Measurements from ENCODE around the gene ARL8A. TPM values are rescaled to one million over a fixed set of nuclear protein-coding genes. Genes with fewer than 3 reads are reported as not detected.

ARL8A gene
- total RNA-seq (2014; rRNA removed; shearing (Covaris generic)) (25.1 and 25.7 TPM in 2 replicates), total RNA-seq (2022) (44.6 and 46.1 TPM in 2 replicates), Bru-seq, nascent RNA (percentile 59 among the genes with signal in this experiment), BruChase-seq, experiment 1, labeled RNA remaining after a 6-hour chase (percentile 55 among the genes with signal in this experiment), BruChase-seq, experiment 2, labeled RNA remaining after a 2-hour chase (percentile 64 among the genes with signal in this experiment)
- long read RNA-seq, transcript ARL8A-201 (7 exons, 1,793 nt), result major isoform, 61 of 72 reads
- long read RNA-seq, partial matches to known transcripts, result 0 of 72 reads
- long read RNA-seq, other reads (novel, unspliced or antisense), result 11 of 72 reads

DNA sequence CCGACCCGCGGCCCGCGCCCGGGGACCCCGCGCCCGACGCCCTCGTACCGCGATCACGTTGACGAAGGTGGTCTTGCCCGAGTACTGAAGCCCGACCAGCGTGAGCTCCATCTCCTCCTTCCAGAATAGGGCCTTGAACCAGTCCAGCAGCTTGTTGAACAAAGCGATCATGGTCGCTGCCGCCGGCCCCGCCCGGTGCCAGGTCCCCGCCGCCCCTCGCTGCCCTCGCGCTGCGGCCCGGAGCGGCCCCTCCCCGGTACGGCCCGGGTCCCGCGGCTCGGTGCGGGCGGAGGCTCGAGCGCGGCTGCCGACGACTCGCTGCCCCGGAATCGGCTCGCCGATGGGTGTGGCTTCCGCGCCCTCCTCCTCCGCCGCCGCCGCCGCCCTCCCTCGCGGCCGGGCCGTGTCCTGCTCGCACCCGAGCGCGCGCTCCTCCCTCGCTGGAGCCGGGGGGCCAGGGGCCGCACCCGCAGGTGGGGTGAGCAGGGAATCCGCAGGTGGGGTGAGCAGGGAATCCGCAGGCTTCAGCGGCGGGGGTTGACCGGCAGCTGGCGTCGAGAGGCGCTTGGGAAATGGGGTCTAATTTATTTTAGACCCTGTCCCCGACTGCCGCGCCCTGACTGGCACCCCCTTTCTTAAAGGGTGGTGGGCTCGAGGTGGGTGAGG, at the start of gene ARL8A:
TSS of gene ARL8A (minus strand) at position 336 of the 666 bp plus-strand sequence. CDS start at position 171, 165 bp downstream.
- DNase-seq (ENCODE audit: low spot score), result peak; percentile 73
- Histone ChIP-seq H3K79me2 (ENCODE audit: insufficient read depth, low read depth, low read length) (peaks cover 37% of the 10 kb centered on the region), H3K4me2 (ENCODE audit: low read length) (peak within 1 kb of the TSS; percentile 94), H3K9me2 (ENCODE audit: insufficient read depth, low read length) (no peaks in the 10 kb centered on the region), H2AFZ (ENCODE audit: low read length) (peak within 1 kb of the TSS; percentile 83; the same call in 1 of the 2 replicates), H3K9me3 (ENCODE audit: low read length) (no peaks in the 10 kb centered on the region), H3K4me1 (ENCODE audit: insufficient read depth, low read length, poor library complexity, severe bottlenecking) (peaks cover 17% of the 10 kb centered on the region), H3K27ac (ENCODE audit: low read depth, low read length, poor library complexity, severe bottlenecking) (peak within 1 kb of the TSS; percentile 71), H3K36me3 (ENCODE audit: insufficient read depth, low read length) (peaks cover 45% of the 10 kb centered on the region), H3K4me3 (ENCODE audit: low read depth, low read length, poor library complexity, severe bottlenecking) (peak within 1 kb of the TSS; percentile 85), H4K20me1 (ENCODE audit: insufficient read depth, low read length) (no peaks in the 10 kb centered on the region)
- intact Hi-C loops (cut with micrococcal nuclease; ENCODE audit: unreplicated experiment), result no loop called here
- ChIA-PET POLR2A (interaction anchor here (1.6 to 1.7 kb wide), 2 partner anchors 9 to 16 kb away, joined by 4 to 11 read pairs; partner anchors contain the start of gene PTPN7), CTCF (ENCODE audit: unreplicated experiment) (interaction anchor here (1.4 kb wide), 1 partner anchor 11 kb away, joined by 3 read pairs; no protein-coding TSS in a partner anchor)
- no peak for TF ChIP-seq CTCF (conservative IDR thresholded peaks at IDR 0.05; ENCODE audit: low read length)
- no peak for TF ChIP-seq EZH2phosphoT487 (IDR thresholded peaks at IDR 0.05; ENCODE audit: borderline replicate concordance, low read depth, low read length)
- BruUV-seq (replicated peaks), result no TSS peak

- Histone ChIP-seq H3K79me2 (ENCODE audit: insufficient read depth, low read depth, low read length) (no peaks in the 10 kb centered on the region), H4K20me1 (ENCODE audit: insufficient read depth, low read length) (no peaks in the 10 kb centered on the region), H2AFZ (ENCODE audit: low read length) (no peak overlapping the region), H3K4me3 (ENCODE audit: low read depth, low read length, poor library complexity, severe bottlenecking) (no peak overlapping the region), H3K27ac (ENCODE audit: low read depth, low read length, poor library complexity, severe bottlenecking) (no peak overlapping the region), H3K9me3 (ENCODE audit: low read length) (no peaks in the 10 kb centered on the region), H3K4me1 (ENCODE audit: insufficient read depth, low read length, poor library complexity, severe bottlenecking) (peaks cover 11% of the 10 kb centered on the region), H3K4me2 (ENCODE audit: low read length) (no peak overlapping the region), H3K9me2 (ENCODE audit: insufficient read depth, low read length) (no peaks in the 10 kb centered on the region), H3K36me3 (ENCODE audit: insufficient read depth, low read length) (no peaks in the 10 kb centered on the region)
- BruUV-seq (replicated peaks), result no TSS peak
- no peak for DNase-seq (ENCODE audit: low spot score)
- POLR2A ChIA-PET, result no interaction called here
- intact Hi-C loops (cut with micrococcal nuclease; ENCODE audit: unreplicated experiment), result no loop called here
- CTCF ChIA-PET (ENCODE audit: unreplicated experiment), result no interaction called here
- no peak for TF ChIP-seq CTCF (conservative IDR thresholded peaks at IDR 0.05; ENCODE audit: low read length)
Measured at GRCh38 chr1:202194328-202194648, 49.8 kb upstream of the ARL8A start.
